ENCODE measurements around the gene TDRD9.

TDRD9 gene

DNA sequence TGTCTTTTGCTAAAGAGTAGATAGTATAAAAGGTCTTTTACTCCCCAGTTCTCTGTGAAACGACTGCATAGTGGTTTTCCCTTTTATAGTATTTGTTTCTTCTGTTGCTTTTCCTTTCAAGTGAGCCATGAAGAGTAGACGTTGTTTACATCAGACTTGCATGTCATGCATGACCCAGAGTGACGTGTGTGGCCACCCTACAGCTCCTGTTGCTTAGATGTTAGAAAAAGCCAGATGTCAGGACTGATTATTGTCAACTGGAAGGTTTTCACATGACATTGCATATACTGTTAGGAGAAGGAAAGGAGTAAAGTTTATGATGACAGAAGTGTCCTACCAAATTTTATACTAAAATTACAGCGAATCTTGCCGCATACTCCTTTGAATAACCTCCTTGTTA, 15.4 kb downstream of the TDRD9 start:
- ChIA-PET CTCF (interaction anchor here (0.6 kb wide), 1 partner anchor 10 kb away, joined by 3 read pairs; no protein-coding TSS in a partner anchor), POLR2A (no interaction called here)
- TF ChIP-seq, protein P1, sequence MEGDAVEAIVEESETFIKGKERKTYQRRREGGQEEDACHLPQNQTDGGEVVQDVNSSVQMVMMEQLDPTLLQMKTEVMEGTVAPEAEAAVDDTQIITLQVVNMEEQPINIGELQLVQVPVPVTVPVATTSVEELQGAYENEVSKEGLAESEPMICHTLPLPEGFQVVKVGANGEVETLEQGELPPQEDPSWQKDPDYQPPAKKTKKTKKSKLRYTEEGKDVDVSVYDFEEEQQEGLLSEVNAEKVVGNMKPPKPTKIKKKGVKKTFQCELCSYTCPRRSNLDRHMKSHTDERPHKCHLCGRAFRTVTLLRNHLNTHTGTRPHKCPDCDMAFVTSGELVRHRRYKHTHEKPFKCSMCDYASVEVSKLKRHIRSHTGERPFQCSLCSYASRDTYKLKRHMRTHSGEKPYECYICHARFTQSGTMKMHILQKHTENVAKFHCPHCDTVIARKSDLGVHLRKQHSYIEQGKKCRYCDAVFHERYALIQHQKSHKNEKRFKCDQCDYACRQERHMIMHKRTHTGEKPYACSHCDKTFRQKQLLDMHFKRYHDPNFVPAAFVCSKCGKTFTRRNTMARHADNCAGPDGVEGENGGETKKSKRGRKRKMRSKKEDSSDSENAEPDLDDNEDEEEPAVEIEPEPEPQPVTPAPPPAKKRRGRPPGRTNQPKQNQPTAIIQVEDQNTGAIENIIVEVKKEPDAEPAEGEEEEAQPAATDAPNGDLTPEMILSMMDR (IDR thresholded peaks at IDR 0.05; ENCODE audit: insufficient read depth, low read length, missing control alignments), result no peak
- no peak for DNase-seq (ENCODE audit: low read depth, low spot score)
- H3K4me3 ChIP-seq (ENCODE audit: low read depth, low read length), result no peak overlapping the region

DNA sequence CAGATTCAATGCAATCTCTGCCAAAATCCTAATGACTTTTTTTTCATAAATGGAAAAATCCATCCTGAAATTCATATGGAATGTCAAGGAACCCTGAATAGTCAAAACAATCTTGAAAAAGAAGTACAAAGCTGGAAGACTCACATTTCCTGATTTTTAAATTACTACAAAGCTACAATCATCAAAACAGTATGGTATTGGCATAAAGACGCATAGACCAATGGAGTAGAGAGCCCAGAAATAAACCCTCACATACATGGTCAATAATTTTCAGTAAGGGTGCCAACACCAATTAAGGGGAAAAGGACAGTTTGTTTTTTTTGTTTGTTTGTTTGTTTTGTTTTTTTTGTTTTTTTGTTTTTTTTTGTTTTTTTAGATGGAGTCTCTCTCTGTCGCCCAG, 18.7 kb downstream of the TDRD9 start:
- CTCF ChIA-PET, result interaction anchor here (1.2 kb wide), 1 partner anchor 33 kb away, joined by 3 read pairs; no protein-coding TSS in a partner anchor
- POLR2A ChIA-PET, result no interaction called here
- TF ChIP-seq, protein P1 (IDR thresholded peaks at IDR 0.05; ENCODE audit: insufficient read depth, low read length, missing control alignments), result no peak

DNA sequence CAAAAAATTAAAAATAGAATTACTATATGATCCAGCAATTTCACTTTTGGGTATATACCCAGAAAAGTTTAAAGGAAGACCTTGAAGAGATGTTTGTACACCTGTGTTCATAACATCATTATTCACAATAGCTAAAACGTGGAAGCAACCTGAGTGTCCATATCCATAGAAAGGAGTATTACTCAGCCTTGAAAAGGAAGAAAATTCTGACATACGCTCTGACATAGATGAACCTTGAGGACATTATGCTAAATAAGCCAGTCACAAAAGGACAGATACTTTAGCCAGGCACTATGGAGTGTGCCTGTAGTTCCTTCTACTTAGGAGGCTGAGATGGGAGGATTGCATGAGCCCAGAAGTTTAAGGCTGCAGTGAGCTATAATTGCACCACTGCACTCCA, 20.2 kb downstream of the TDRD9 start:
- POLR2A ChIA-PET, result no interaction called here
- CTCF ChIA-PET, result no interaction called here
- TF ChIP-seq, protein P1 (IDR thresholded peaks at IDR 0.05; ENCODE audit: insufficient read depth, low read length, missing control alignments), result no peak

More for the DNA sequence above, 18.7 kb downstream of the TDRD9 start:
- H3K4me3 ChIP-seq (ENCODE audit: low read depth, low read length), result no peak overlapping the region
- DNase-seq (ENCODE audit: low read depth, low spot score), result no peak

DNA sequence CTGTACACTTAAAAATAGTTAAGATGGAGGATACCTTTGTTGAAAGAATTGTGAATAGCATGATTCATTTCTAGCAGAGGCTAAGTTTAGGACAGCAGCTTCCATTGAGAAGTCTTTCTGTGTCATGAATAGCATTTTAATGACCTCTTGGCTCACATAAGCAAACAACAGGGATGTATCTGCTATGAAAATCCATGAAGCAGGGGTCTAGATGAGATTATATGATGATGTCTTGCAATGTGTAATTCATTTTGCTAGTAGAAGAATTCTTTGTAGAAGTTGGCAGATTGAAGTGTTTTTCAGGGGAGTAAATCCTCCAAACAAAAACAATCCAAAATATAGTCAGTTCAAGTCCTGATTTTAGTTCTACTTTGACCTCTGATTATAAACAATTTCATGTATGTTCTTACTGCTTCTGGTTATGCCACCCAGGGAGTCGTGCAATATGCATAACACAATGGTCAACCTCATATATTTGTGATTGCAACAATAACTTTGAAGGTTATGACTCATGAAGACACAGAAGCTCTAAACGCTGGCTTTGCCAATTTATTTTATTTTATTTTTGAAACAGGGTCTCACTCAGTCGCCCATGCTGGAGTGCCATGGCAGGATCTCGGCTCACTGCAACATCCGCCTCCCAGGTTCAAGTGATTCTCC, 21.0 kb downstream of the TDRD9 start:
- ChIA-PET CTCF (no interaction called here), POLR2A (no interaction called here)
- DNase-seq (ENCODE audit: low read depth, low spot score), result no peak

More for the DNA sequence above, 20.2 kb downstream of the TDRD9 start:
- no peak overlapping the region for H3K4me3 ChIP-seq (ENCODE audit: low read depth, low read length)
- no peak for DNase-seq (ENCODE audit: low read depth, low spot score)

GRCh38 chr14:103960457-103961055, 32.3 kb downstream of the TDRD9 start:
- TF ChIP-seq, protein P1 (IDR thresholded peaks at IDR 0.05; ENCODE audit: insufficient read depth, low read length, missing control alignments), result no peak
- CTCF ChIA-PET, result no interaction called here
- H3K4me3 ChIP-seq (ENCODE audit: low read depth, low read length), result no peak overlapping the region
- POLR2A ChIA-PET, result no interaction called here
- DNase-seq (ENCODE audit: low read depth, low spot score), result no peak

More for the DNA sequence above, 21.0 kb downstream of the TDRD9 start:
- TF ChIP-seq, protein P1 (IDR thresholded peaks at IDR 0.05; ENCODE audit: insufficient read depth, low read length, missing control alignments), result no peak
- H3K4me3 ChIP-seq (ENCODE audit: low read depth, low read length), result no peak overlapping the region

- TF ChIP-seq, protein P1 (IDR thresholded peaks at IDR 0.05; ENCODE audit: insufficient read depth, low read length, missing control alignments), result no peak
Measured at GRCh38 chr14:103961928-103962578, 33.8 kb downstream of the TDRD9 start.

More at GRCh38 chr14:103961928-103962578, 33.8 kb downstream of the TDRD9 start:
- no peak for DNase-seq (ENCODE audit: low read depth, low spot score)
- H3K4me3 ChIP-seq (ENCODE audit: low read depth, low read length), result no peak overlapping the region
- ChIA-PET CTCF (no interaction called here), POLR2A (no interaction called here)

Data from AG04449 (cell line).